Central memory CD4-positive, alpha-beta T cell (primary cell): Measurements from ENCODE around the gene ADARB2.

Experiments
- DNase-seq: peaks from one replicate; pipeline ENCODE4 v3.0.0; 2022

The ADARB2 gene

DNA sequence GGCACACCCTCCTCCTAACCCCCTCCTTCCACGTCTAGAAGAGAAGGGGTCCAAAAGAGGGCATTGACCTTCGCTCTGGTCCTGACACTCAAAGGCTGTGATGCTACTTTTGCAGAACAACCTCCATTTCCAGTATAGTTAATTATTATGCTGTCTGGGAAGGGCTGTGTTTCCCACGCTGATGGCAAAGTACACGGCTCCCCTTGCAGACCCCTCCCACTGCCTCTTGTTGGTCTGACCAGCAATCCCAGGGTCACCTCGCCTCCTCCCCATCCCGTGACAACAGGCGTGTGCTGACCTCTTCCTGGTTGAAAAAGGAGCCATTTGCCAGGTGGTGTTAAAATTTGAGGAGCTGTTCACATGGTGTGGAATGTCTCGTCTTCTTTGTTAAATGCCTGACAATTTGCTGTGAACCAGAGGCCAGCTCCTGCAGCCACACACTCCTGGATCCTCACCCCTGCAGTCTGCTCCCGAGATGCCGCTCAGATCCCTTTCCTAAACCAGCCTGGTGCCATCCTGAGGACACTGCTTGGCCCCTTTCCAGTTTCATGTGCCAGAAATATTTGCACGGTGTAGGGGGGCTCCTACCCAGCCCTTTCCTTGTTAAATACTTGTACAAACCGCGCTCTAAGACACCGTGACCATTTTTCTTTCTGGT lies 359.5 kb downstream of the ADARB2 start:
- no peak for DNase-seq

- no peak for DNase-seq
These were observed 360.1 kb downstream of the ADARB2 start for GRCh38 chr10:1377231-1377630.

DNA sequence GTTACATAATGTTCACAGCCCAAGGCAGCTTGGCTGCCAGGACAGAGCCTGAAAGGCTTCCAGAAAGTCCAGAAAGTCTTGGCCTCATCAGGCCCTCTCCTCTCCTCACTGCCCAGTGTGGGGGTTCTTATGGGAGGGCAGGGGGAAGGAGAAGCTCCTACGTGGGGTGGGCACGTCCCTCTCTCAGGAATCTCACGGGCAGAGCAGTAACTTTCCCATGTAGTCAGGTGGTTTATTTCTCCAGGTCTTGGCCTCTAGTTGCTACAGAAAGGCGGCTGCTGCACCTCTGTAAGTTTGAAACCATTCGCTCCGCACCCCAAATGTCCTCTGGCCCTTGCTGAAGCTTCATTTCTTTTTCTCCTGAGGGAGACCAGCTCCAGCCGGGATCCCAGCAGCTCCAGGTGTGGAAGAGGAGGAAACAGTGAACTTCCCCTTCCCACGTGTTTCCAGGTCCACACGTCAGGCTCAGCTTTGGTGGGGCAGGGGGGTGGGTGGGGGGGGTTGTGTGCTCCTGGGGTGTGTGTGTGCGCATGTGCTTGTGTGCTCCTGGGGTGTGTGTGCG lies 360.9 kb downstream of the ADARB2 start:
- no peak for DNase-seq

GRCh38 chr10:1375346-1376170 lies 361.8 kb downstream of the ADARB2 start:
- DNase-seq: no peak

DNA sequence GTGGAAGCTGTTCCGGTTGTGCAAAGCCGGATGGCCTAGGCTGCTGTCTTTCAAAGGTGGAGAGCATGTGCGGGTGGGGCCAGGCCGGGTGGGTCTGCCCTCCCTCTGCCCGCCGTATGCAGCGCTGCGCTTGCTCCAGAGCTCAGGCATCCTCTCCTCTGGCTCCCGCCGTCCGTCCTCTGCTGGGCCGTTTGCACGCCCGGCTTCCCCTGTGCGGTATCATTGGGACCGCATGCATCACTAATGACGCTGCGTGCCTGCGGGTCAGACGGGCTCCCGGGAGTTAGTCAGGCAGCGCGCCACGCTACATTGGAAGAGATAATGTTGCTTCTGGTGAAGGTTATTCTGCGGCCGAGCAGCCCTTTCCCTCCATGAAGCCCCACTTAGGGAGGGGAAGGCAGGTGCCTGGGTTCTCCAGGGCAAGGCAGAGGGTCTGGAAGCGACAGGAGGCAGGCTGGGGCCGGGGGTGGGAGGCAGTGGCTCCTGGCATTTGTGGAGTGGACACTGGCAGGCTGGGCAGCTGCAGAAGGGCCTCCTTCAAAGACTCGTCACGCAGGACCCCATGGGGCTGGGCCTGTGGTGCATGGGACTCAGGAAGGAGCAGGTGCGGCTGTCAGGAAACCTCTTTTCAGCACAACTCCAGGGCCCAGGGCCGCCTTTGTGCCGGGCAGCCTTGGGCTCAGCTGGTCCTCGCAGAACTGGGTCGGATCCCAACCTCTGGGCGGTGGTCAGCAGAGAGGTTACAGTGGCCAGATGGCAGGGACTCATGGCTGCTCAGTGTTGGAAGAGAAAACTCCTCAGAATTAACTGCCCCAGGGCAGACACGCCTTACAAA lies 362.6 kb downstream of the ADARB2 start:
- DNase-seq: no peak

DNA sequence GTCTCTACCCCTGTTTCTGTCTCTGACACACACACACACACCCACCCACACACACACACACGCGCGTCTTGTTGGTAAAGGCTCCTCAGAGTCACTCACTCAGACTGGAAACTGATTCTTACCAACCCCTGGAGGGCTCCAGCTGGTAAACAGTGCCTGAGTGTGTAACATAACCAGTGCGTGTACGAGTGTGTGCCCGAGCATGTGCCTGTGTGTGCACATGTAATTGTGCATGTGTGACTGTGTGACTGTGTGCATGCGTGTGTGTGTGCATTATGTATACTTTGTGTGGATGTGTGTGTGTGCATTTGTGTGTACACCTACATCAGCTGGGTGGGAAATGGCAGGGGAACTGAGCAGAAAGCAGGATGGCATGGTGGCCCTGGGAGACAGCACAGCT lies 364.0 kb downstream of the ADARB2 start:
- no peak for DNase-seq

GRCh38 chr10:1372212-1372611 lies 365.1 kb downstream of the ADARB2 start:
- no peak for DNase-seq

- no peak for DNase-seq
These were observed 367.0 kb downstream of the ADARB2 start for GRCh38 chr10:1370298-1370697.

DNA sequence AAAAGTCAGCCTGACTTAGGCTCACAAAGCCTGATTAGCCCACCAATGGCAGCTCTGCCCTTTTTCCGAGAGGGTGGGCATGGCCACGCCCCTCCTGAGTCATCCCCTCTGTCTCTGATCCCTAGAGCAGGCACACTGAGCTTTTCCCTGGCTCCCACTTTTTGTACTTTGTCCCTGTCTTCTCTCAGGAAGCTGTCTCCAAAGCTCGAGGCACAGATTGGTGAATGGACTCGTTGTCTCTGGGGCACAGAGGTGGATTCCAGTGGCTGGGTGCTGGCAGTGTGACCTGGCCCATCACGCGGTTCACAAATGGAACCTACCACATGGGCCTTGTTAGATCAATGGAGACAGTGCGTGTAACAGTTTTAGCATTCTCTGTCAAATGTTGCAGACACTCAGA lies 367.7 kb downstream of the ADARB2 start:
- DNase-seq: no peak

DNA sequence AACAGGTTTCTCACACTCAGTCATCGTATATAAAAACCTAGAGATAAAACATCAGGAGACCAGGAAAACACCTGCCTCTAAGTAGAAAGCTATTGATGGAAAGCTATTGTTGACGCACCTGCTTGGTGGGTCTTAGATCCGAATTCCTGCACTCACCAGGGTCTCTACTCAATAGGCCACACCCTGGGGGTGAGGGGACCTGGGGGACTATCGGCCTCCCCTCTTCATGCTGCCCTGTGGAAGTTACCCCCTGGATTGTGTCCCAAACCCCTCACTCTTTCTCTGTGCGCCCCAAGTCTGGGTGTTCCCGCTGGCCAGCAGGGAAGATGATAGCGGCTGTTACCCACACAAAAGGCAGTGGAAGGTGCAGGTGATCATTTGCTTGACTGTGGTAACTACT lies 368.1 kb downstream of the ADARB2 start:
- DNase-seq: no peak

GRCh38 chr10:1368842-1369171 lies 368.5 kb downstream of the ADARB2 start:
- no peak for DNase-seq

- DNase-seq: no peak
These were observed 369.1 kb downstream of the ADARB2 start for GRCh38 chr10:1367938-1368841.

DNA sequence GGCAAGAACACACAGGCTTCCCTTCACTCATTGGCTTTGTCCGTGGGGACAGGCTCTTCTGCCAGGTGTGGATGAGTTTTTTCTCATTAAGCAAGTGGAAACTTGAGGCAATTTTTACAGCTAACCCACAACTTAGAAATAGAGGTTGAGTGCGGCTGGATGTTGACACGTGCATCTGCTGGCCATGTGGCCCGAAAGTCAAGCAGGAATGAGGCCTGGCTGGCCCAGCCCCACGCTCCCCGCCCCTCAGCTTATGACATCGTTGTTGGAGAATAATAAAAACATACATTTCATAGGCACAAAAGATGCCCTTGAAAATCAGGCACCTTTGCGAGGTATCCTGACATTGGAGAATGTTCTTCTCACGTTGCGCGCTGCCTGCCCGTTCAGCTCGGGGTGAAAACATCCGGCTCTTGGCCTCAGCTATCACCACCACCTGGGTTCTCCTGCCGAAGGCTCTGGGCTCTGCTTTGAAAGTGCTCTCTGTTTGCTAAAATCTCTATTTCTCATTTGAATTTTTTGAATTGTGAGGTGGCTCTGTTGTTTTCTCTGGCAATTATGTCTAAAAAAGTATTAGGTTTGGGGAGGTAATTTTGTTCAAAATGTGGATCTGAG lies 370.4 kb downstream of the ADARB2 start:
- DNase-seq: no peak

DNA sequence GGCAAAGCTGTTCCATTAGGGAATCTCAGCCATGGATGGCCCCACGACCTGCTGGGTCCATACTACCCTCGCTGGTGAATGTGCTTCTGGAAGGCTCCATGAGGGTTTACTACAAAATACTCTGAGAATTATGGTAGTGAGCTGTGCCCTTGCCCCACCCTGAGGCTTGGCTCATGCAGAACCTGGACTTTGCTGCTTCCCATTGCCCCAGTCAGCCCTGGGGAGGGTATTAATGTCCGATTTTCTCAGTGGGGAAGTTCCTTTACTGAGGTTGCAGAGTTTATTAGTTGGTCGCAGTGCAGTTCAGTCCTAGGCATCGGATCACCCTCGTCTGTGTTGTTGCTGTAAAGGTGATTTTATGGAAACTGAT lies 371.0 kb downstream of the ADARB2 start:
- no peak for DNase-seq

- DNase-seq: no peak
These were observed 371.6 kb downstream of the ADARB2 start for GRCh38 chr10:1365540-1366321.

- no peak for DNase-seq
These were observed 373.0 kb downstream of the ADARB2 start for GRCh38 chr10:1364151-1364910.

GRCh38 chr10:1363446-1364121 lies 373.7 kb downstream of the ADARB2 start:
- no peak for DNase-seq

DNA sequence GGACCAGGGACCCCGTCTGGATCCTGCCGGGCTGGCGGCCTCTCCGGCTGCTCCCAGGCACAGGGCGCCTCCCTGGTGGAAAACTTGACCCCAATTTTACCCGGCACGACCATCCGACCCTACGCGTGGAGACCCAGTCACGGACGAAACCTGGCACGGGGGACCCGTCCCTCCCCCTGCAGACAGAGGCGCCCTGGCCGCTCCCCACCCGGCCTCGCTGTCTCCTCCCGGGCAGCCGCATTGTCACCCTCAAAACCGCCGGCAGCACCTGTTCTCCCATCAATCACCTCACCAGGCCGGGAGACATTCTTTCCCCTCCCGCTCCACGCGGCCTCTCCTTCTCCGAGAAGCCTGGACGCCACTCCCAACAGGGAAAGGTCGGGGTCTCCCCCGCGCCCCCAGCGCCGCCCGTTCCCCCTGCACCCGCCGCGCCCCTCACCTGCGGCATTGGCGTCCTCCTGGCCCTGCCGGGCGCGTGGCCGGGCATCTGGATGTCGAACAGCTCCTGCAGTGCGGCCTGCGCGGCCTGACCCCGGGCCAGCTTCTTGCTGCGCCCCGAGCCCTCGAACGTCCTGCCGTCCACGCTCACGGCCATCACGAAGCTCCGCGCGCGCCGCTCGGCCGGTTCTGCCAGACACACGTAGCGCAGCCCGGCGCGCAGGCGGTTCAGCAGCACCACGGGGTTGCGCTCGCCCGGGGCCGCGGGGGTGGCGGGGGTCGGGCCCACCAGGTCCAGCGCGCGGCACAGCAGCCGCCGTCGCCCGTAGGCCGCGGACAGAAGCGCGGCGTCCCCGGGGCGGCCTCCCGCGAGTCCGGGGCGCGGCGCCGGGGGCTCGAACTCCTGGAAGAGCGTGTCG lies 374.5 kb downstream of the ADARB2 start:
- DNase-seq: no peak
